HG02970 (cell line): ENCODE measurements around the gene TCF19.
A peak's percentile ranks its signal among the peaks of the same experiment; 100 is the strongest.
"Not testable (repeated sequence)": the region's sequence is repeated elsewhere in the genome, so short reads cannot be mapped to it uniquely, and the experiment has no call there.

ENCODE experiments used
- ATAC-seq: cut with Tn5 transposase; IDR thresholded peaks from one replicate; pipeline ENCODE4 v1.9.1; 2021; ENCODE audit warnings: mild to moderate bottlenecking, moderate library complexity, moderate number of reproducible peaks; ENCODE audit not compliant: unreplicated experiment, low FRiP score

Gene TCF19

GRCh38 chr6:31158863-31159855 lies 770 bp downstream of the TCF19 start:
- ATAC-seq = no peak

GRCh38 chr6:31161216-31162126 lies 3.1 kb downstream of the TCF19 start:
- no peak for ATAC-seq

- no peak for ATAC-seq
These were observed 4.2 kb downstream of the TCF19 start for GRCh38 chr6:31162463-31163165.

- ATAC-seq = no peak
These were observed 5.5 kb downstream of the TCF19 start for GRCh38 chr6:31163922-31164321.

GRCh38 chr6:31164475-31165063 lies 6.2 kb downstream of the TCF19 start:
- ATAC-seq = not testable (repeated sequence)

GRCh38 chr6:31165064-31165832 lies 6.9 kb downstream of the TCF19 start:
- ATAC-seq = peak; percentile 69

GRCh38 chr6:31165986-31166385 lies 7.6 kb downstream of the TCF19 start:
- no peak for ATAC-seq

GRCh38 chr6:31168606-31169005 lies 10.2 kb downstream of the TCF19 start:
- ATAC-seq = no peak

GRCh38 chr6:31169123-31169857 lies 10.9 kb downstream of the TCF19 start:
- no peak for ATAC-seq

- ATAC-seq = not testable (repeated sequence)
These were observed 11.6 kb downstream of the TCF19 start for GRCh38 chr6:31169858-31170599.

GRCh38 chr6:31170600-31170881 lies 12.2 kb downstream of the TCF19 start, which contains the start of gene POU5F1:
POU5F1 (minus strand) TSS chr6:31170682; CDS start chr6:31170620, 62 bp downstream.
- ATAC-seq = no peak

GRCh38 chr6:31170987-31171671 lies 12.7 kb downstream of the TCF19 start:
- no peak for ATAC-seq

- no peak for ATAC-seq
These were observed 13.8 kb downstream of the TCF19 start for GRCh38 chr6:31171931-31172905.

GRCh38 chr6:31172973-31173384 lies 14.6 kb downstream of the TCF19 start:
- no peak for ATAC-seq

- ATAC-seq = no peak
These were observed 15.0 kb downstream of the TCF19 start for GRCh38 chr6:31173406-31173805.

GRCh38 chr6:31174378-31174777 lies 16.0 kb downstream of the TCF19 start:
- ATAC-seq = no peak
